ENCODE measurements around the gene KRT36.

The KRT36 gene

DNA sequence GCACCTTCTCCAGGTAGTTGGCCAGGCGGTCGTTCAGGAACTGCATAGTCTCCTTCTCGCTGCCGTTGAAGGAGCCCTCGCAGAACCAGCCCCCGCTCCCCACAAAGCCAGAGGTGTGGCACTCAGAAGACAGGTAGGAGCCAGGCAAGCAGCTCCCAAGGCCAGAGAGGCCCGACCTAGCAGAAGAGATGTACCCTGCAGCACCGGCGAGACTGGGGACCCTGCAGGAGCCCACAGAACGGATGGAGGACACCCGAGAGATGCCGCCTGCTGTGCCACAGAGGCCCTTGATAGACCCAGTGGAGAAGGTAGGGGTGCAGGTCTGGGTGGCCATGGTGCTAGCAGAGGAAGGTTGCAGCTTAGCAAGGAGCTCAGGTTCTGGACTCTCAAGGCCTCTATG, at the start of gene KRT36:
KRT36 (minus strand) TSS at position 380 of the 400 bp plus-strand sequence; CDS start at position 334, 46 bp downstream.
- no peak for DNase-seq

DNA sequence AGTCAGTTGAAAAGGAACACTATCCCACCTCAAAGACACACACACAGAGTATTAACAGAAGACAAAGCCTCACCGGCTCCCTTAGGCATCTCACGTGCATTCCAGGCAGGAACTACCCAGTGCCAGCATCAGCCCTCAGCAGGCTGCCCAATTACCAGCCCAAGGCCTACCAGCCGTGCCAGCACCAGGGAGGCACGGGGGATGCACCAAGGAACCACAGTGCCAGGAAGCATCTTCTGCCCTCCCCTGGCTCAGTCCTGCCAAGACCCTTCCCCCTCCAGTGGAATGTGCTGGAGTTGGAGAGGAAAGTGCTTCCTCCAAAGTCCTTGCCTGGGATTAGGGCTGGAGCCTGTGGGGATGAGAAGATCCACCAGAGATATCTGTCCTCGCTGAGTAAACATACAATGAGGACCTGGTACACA, 49.4 kb upstream of the KRT36 start:
- DNase-seq, result no peak

DNA sequence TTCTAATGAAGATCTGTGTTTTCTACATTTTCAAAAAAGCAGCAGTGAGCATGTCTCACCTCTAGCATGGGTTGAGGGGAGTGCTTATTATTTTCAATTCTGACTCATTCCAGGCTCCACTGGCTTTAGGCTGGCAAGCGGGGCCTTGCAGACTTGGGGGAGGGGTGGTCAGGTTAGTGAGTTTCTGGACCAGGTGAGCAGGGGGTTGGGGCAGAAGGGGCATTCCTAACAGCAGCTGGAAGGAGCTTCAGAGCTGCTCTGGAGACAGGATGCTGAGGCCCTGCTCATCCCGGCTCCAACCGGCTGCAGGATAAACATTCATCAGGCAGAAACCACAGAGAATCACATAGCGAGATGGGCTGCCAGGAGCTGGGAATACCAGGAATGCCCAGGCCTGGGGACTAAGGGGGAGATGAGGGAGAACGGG, 48.9 kb upstream of the KRT36 start:
- no peak for DNase-seq

DNA sequence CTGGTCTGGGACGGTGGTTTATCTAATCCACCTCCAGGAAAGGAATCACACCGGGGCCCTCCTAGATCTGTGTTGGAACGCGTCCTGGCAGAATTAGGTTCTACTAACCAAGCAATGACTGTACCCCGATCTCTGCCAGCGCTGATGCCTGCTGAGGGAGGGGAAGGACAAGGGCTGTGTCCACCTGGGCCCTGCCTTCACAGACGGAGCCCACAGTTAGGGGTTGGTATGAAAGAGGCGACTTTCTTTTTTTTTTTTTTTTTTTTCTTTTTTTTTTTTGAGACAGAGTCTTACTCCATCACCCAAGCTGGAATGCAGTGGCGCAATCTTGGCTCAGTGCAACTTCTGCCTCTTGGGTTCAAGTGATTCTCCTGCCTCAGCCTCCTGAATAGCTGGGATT, 48.3 kb upstream of the KRT36 start:
- DNase-seq, result no peak

DNA sequence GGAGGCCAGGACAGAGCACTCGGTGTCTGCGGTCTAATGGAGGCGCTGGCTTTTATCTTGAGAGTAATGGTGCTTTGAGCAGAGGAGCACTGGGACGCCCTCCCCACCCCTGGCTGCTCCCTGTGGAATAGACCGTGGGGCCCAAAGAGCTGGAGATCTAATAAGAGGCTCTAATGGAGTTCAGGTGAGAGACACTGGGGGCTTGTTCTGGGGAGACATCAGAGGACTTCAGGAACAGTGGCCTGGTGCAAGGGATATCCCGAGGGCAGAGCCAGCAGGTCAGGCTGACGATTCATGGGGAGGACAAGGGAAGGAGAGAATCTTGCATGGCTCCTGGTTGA, 47.9 kb upstream of the KRT36 start:
- DNase-seq, result no peak

DNA sequence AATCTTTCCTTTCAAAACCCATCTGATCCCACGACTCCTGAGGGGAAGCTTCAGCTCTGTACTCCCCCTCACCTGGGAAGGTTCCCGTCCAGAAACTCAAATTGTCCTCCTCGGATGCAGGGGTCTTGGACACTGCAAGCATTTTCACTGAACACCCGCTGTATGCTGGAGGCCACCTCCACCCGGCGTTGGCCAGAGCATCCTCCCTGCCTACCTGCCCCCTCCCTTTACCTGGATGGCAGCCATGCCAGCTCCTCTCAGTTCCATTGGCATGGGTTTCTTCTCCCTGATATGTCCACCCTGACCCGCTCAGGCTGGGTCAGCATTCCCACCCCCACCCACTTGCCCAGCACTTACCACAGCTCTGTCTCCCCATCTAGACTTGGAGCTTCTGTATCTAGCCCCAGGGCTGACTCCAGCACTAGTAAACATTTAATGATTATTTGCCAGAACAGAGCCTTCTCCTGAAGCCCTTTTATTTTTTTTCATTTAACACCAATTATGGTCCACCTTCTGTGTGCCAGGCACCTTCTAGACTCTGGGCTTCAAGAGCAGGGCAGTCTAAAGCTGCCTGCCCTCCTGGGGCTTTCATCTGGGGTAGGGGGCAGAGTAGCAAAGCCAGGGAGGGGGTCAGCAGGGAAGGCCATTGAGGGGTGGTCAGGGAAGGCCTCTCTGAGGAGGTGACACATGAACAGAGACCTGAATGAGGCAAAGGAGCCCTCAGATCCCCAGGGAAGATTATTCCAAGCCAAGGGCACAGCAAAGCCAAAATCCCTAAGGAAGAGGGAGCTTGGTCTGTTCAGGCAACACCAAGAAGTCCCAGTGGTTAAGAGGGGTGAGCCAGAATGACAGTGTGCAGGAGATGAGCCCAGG, 47.3 kb upstream of the KRT36 start:
- DNase-seq, result no peak

DNA sequence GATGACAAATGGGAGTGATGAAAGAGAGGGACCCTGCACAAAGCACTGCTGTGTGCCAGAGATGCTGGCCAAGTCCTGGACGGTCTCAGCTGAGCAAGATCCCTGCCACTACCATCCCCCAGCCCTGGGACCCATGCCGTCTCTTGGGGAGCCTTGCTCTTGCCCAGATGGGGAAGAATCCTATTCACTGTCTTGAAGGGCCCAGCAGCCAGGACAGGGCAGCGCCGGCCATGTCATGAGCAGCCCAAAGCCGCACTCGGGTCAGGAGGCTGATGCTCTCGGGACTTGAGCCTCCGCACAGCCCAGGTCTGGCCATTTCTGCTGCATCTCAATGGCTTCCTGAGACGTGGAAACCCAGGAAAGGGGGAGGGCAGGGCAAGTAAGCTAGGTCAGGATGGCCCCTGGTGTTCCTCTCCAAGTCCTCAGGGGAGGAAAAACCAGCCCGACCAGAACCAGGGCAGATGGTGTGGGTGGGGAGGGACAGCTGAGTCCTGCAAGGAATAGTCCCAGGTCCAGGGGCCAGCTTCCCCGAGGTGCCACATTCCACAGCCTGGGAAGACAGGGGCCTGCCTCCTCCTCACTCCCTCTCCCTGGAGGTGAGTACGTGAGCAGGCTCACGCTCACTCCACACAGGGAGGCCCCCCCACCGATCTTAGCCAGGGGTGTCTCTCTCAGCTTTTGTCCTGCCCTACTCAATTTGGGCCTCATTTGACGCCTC, 46.2 kb upstream of the KRT36 start:
- DNase-seq, result no peak

DNA sequence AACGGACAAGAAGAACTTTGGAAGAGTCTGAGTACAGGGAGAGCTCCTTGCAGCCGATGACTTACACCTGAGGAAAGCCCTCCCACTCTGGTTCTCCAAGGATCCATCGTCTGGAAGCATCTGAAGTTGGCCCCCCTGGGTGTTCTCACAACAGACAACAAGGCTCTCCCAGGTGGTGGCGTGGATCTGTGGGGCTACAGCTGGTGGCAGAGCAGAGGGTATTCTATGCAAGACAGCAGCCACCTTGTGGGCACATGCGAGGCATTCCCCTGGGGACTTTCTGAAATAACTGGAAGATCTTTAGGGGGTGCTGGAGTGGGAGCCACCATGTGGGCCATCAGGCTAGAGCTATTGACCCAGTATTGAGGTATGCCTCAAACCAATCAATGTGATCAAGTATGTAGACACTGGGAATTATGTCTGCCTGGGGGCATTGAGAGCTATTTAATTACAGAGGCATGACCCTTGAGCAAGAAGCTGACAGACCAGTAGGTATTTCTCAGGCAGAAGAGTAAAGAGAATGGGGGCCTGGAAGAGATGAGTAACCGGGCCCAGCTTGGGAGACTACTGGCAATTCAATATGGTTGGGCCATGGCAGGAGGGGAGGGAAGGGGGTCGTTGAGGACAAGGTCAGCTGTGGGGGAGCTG, 45.3 kb upstream of the KRT36 start:
- no peak for DNase-seq

DNA sequence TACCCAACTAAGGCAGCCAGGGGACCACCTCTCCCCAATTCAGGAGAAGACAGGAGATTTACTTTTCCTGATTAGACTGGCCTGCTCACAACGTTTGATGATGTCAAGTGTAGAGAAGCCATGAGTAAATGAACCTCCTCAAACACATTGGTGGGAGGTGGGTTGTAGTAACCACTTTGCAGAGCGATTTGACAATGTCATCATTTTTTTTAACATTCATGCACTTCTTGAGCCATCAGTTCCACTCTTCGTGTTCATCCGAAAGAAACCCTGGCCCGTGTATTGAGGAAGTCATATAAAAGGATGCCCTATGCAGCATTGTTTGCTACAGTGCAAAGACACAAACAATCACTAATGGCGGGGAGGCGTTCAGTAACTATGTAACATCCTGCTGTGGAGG, 43.9 kb upstream of the KRT36 start:
- DNase-seq, result no peak

DNA sequence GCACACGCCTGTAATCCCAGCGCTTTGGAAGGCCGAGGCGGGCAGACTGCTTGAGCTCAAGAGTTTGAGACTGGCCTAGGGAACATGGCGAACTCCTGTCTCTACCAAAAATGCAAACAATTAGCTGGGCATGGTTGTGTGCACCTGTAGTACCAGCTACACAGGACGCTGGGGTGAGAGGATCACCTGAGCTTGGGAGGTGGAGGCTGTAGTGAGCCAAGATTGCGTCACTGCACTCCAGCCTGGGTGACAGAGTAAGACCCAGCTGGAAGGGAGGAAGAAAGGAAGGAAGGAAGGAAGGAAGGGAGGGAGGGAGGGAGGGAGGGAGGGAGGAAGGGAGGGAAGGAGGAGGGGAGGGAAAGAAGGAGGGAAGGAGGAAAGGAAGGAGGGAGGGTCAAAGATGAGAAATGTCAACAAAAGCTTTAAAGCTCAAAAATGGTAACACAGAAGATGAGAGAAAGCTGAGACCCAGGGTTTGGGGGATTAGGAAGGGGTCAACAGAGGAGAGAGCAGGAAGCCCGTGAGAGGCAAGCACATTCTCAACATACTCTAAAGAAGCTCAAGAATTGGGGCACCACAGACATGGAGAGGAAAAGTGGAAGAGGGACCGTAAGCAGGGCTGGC, 43.3 kb upstream of the KRT36 start:
- no peak for DNase-seq

DNA sequence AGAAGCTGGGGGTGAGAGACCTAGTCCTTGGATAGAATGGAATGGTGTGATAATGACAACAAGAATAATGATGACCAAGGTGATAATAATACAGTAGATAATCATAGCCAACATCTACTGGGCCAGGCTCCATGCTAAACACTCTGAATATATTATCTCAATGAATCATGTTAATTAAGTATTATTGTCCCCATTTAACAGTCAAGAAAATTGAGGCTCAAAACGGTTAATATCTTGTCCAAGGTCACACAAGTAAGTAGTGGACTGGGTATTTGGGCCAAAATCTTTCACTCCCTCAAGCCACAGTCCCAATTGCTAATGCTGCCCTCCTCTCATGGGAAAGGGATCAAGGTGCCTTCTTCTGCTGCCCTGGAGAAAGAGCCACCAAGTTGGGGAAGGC, 42.3 kb upstream of the KRT36 start:
- DNase-seq, result no peak

DNA sequence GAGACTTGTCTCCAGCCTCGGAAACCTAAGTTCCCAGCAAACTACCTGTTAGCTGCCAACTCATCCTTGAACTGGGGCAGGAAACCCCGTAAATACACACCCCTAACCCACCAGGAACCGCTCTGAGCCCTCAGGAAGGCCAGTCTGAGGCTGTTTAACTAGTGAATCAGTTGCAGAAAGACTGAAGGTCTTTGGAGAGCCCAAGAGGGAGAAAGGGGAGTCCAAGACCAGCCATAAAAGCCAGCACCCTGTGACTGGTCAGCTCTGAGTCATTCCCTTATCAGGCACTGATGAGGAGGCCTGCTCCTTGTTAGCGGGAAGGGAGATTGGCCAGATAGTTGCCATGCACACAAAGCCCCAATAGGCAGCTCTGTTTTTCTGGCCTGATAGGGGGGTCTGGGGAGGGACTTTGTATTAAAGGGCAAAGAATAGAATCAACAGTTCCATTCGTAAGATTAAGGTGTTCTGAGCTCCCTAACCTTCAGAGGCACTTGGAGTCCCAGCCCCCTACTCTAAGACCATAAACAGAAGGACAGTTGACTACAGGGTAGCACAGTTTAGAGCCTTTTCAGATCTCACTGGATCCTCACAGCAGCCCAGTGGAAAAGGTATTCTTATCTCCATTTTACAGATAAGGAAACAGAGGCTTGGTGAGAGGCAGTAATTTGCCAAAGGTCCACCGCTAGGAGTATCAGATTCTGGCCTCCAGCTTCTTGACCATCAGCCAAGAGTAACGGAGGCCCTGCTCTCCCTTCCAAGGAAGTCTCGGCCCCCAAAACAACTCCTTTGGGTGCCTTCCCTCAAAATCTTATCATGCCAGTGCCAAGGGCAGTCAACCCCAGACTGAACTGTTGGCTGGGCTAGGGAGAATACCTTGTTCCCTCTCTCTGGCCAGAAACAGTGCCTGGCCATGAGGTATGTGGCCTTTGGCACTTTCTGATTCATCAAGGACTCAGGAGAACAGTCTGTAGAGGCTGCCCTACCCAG, 40.6 kb upstream of the KRT36 start:
- DNase-seq, result no peak

DNA sequence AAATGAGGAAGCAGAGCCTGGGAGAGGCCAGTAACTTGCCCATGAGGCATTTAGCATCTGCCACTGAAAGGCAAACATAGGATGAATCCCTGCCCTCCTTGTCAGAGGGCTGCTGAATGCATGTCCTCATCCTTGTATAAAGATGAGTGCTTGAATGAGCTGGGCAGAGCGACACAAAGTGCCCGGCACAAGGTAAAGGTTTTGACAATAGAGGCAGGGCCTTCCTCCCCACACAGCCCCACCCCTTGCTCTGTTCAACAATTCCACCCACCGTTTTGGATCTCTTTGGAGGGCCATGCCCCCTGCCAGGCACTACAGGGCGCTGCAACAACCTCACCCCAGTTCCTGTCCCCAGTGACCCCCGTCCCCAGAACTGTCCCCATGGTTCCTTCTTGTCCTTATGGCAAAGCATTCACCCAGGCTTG, 39.8 kb upstream of the KRT36 start:
- DNase-seq, result no peak

DNA sequence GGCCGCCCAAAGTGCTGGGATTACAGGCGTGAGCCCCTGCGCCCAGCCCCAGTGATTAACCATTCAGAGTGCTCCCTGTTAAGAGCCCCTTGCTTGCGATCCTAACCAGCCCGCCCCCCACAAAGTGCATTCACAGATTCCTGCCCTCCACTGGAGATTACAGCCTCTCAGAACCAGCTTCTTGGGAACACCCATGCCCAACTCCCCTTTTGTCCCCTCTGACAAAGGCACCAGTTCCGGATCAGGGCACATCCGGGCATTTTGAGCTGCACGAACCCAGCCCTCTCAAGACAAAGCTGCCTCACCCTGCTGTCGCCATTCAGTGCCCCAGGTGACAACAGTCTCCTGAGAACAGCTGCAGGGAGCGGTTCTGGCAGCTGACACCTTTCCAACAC, 39.2 kb upstream of the KRT36 start:
- no peak for DNase-seq

DNA sequence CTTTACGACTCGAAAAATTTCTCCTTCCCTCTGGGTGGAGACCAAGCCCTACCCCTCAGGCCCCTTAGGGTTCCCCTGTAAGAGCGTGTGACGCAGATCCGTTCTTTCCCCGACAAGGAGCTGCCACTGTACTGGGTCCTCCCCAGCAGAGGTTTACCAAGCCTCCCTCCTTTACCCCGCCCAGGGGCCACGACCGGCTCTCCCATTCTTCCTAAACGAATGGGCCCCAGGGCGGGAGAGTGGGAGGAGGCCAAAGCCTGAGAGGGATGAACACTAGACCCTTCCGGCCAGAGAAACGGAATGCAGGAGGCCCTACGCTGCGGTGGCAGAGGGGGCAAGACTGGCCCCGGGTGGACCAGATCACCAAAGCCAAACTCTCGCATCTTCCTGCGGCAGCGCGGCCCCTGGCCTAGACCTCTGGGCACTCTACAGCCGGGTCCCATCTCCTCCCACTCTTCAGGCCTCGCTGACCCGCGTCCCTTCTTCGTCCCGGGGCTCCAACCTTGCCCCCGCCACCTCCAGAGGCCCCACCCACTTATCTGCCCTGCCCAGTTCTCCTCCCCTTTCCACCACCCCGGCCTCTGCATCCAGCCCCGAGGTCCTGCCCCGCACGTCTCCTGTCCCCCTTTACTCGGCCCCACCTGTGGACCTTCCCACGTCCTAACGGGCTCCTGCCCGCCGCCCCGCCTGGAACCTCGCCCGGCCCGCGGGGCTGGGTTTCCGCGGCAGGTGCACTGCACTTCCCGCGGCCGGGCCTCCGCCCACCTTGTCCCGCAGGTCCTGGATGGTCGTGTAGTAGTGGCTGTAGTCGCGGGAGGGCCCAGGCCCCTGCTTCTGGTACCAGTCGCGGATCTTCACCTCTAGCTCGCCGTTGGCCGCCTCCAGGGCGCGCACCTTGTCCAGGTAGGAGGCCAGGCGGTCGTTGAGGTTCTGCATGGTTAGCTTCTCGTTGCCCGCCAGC, 37.6 kb upstream of the KRT36 start:
- no peak for DNase-seq

DNA sequence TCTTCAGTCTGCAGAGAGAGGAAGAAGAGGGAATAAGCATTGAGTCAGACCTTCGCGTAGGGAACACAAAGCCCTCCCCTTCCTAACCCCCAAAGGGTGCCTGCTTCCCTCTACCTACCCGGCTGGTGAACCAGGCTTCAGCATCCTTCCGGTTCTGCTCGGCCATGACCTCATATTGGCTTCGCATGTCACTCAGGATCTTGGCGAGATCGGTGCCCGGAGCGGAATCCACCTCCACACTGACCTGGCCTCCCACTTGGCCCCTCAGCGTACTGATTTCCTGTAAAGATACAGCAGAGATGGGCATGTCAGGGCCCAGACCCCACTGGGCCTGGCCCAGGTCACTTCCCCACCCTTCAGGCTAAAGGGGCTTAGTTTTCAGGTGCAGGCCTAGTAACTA, 34.6 kb upstream of the KRT36 start:
- no peak for DNase-seq

DNA sequence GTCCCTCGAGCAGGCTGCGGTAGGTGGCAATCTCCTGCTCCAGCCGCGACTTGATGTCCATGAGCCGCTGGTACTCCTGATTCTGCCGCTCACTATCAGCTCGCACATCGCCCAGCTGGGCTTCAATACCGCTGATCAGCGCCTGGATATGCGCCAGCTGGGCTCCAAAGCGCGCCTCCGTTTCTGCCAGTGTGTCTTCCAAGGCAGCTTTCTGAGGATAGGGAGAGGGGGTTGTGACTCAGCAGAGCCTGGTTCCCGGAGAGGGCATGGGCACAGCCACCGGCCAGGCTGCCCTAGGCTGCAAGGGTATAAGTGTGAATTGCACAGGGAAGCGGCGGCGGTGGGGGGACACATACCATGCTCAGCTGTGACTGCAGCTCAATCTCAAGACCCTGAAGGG, 34.1 kb upstream of the KRT36 start:
- DNase-seq, result no peak

DNA sequence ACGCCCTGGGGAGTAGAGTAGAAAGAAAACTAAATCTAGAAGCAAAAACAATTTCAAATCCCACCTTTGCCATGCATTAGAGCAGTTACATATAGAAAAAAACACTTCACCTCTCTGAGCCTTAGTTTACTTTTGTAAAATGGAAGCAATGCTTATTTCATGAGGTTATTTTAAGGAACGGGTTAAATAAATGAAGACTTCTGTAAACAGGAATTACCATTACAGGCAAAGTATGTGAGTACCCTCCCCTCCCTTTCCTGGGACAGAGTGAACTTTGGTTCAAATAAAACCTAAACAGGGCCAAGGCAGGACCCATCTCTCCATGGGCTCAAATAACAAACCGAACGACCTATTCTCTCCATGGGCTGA, 33.5 kb upstream of the KRT36 start:
- no peak for DNase-seq

DNA sequence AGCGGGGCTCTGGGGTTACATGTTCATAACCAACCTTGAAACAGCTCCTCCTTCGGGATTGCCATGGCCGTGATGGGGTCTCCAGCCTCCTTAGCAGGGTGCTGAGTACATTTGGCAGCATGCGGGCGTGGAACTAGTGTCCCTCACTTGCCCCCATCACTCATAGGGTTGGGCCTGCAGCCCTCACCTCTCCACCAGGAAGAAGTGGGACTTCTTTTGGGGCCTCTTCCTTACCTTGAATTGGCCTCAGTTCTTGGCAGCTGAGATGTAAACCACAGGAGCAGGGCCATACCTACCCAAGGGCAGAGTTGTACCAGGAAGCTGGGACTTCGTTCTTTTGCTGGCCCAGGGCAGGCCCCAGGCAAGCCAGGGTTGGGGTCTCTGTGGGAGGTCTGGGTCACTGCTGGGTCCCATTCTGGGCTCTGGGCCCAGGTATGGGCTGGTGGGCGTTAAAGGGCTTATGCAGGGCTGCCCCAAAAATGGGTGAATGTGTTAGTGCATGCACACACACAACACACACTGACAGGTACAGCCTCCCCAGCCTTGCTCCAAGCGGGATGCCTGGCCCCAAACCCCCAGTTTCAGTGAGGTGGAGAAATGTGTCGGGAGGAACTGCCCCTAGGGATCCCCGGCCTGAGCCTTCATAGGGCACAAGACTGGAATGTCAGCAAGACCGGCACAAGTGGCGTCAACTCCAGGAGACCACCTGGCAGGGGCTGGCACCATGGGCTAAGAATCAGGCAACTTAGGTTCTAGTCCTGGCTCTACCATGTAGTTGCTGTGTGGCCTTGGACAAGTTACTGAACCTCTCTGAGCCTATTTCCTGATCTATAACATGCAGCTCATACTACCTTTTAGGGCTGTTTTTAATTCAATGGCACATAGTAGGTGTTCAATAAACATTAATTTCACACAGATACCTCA, 32.9 kb upstream of the KRT36 start:
- DNase-seq, result no peak
